ENCODE measurements around the gene MRPL36. TPM values are rescaled to one million over a fixed set of nuclear protein-coding genes. Genes with fewer than 3 reads are reported as not detected.

Gene MRPL36
- total and polyA plus RNA-seq, 8 donors, result 20.7 to 38.4 (median 29.0) TPM

GRCh38 chr5:1751864-1752822 is 47.5 kb downstream of the MRPL36 start:
- H3K36me3 ChIP-seq, result no peaks in the 10 kb centered on the region
- DNase-seq, result peak in 2 of 4 donors; percentile 19 to 62
- H3K9me3 ChIP-seq, result no peaks in the 10 kb centered on the region
- no peak for ATAC-seq
- H3K27me3 ChIP-seq, result peaks cover 0 to 55% of the 10 kb centered on the region in 2 donors
- H3K4me3 ChIP-seq, result no peak overlapping the region
- TF ChIP-seq, protein P1, sequence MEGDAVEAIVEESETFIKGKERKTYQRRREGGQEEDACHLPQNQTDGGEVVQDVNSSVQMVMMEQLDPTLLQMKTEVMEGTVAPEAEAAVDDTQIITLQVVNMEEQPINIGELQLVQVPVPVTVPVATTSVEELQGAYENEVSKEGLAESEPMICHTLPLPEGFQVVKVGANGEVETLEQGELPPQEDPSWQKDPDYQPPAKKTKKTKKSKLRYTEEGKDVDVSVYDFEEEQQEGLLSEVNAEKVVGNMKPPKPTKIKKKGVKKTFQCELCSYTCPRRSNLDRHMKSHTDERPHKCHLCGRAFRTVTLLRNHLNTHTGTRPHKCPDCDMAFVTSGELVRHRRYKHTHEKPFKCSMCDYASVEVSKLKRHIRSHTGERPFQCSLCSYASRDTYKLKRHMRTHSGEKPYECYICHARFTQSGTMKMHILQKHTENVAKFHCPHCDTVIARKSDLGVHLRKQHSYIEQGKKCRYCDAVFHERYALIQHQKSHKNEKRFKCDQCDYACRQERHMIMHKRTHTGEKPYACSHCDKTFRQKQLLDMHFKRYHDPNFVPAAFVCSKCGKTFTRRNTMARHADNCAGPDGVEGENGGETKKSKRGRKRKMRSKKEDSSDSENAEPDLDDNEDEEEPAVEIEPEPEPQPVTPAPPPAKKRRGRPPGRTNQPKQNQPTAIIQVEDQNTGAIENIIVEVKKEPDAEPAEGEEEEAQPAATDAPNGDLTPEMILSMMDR (IDR thresholded peaks at IDR 0.05), result no peak
- intact Hi-C loops (cut with DNase I), result no loop called here
- H3K27ac ChIP-seq, result no peak overlapping the region
- H3K4me1 ChIP-seq, result no peaks in the 10 kb centered on the region

DNA sequence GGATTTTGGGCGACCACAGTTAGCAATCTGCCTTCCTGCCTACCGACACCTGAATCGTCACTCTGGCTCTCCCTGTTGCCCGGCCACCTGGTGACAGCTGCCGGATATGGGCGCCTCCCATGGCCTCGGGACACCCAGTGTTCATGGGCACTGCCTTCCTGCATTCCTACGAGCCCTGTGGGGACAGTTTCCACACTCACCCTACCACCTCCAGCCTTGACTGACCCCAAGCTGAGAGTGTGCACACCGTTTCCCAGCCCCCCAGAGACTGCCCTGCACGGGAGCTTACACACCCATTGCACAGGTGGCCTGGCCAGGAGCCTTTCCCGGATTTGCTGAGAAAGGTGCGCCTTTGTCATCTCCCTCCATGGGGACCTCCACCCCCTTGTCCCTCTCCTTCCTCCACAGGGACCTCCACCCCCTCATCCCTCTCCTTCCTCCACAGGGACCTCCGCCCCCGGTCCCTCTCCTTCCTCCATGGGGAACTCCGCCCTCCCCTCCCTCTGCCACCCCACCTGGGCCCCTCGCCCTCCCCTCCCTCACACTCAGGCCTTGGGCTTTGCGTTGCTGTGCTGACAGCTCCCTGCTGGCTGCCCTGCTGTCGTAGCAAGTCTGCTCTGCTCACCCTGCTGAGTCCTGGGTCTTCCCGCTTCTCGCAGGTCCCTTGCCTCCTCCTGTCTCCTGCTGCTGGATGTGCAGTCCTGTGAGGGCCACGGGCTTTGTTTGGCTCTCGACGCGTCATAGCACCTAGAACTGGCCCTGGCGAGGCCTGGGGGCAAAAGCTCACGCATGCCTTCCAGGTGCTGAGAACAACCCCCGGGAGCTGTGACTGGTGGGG is 48.4 kb downstream of the MRPL36 start:
- H3K27ac ChIP-seq, result no peak overlapping the region
- no peaks in the 10 kb centered on the region for H3K36me3 ChIP-seq
- DNase-seq, result peak in 2 of 4 donors; percentile 18 to 39
- TF ChIP-seq, protein P1 (IDR thresholded peaks at IDR 0.05), result no peak
- H3K9me3 ChIP-seq, result no peaks in the 10 kb centered on the region
- intact Hi-C loops (cut with DNase I), result no loop called here
- peaks cover 0 to 63% of the 10 kb centered on the region in 2 donors for H3K27me3 ChIP-seq
- ATAC-seq, result no peak
- no peaks in the 10 kb centered on the region for H3K4me1 ChIP-seq
- no peak overlapping the region for H3K4me3 ChIP-seq

DNA sequence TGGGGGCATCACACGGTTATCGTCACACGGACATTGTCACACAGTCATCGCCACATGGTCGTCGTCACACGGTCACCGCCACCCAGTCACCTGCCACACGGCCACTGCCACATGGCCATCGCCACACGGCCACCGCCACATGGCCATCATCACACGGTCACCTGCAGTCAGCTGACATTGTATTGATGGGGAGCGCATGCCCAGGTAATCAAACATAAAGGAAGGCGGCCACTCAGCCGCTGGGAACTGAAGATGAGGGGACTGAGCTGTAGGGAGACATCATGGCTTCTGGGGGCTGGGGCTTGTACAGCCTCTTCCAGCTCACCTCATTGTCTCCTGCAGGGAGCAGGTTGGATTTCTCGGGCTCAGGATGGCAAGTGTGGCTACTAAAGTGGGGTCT is 49.2 kb downstream of the MRPL36 start:
- no peak overlapping the region for H3K27ac ChIP-seq
- intact Hi-C loops (cut with DNase I), result no loop called here
- TF ChIP-seq, protein P1 (IDR thresholded peaks at IDR 0.05), result no peak
- DNase-seq (peak in 2 of 4 donors; percentile 28 to 71), ATAC-seq (no peak)
- H3K4me3 ChIP-seq, result no peak overlapping the region
- no peaks in the 10 kb centered on the region for H3K36me3 ChIP-seq
- peaks cover 0 to 67% of the 10 kb centered on the region in 2 donors for H3K27me3 ChIP-seq
- H3K4me1 ChIP-seq, result no peaks in the 10 kb centered on the region
- no peaks in the 10 kb centered on the region for H3K9me3 ChIP-seq

- intact Hi-C loops (cut with DNase I), result no loop called here
- Histone ChIP-seq H3K4me3 (no peak overlapping the region), H3K27ac (no peak overlapping the region), H3K36me3 (no peaks in the 10 kb centered on the region), H3K27me3 (peaks cover 0 to 69% of the 10 kb centered on the region in 2 donors), H3K9me3 (no peaks in the 10 kb centered on the region), H3K4me1 (no peaks in the 10 kb centered on the region)
- TF ChIP-seq, protein P1 (IDR thresholded peaks at IDR 0.05), result no peak
- ATAC-seq, result no peak
- peak in 2 of 4 donors; percentile 18 to 64 for DNase-seq
These were observed 50.1 kb downstream of the MRPL36 start for GRCh38 chr5:1749346-1750124.
